Endothelial cell of umbilical vein (primary cell): ENCODE measurements around the gene AJAP1. TPM values are rescaled to one million over a fixed set of nuclear protein-coding genes. Genes with fewer than 3 reads are reported as not detected.

Source experiments
- BruUV-seq: library from RNA; stranded (reverse); fragments of 400-500 nt; replicated peaks from 2 replicates; lab custom pipeline; 2021; lab: Mats Ljungman, UMichigan
- CTCF ChIA-PET: fragments of 300-600, 350-600 bp; sonication (Branson Sonifier 250); formaldehyde crosslinking; loops from one replicate; lab custom pipeline; 2021; ENCODE audit warnings: antibody characterized with exemption, inconsistent platforms; lab: Charles Lee
- POLR2A ChIA-PET: fragments of 300-600, 350-600 bp; sonication (Branson Sonifier 250); formaldehyde crosslinking; loops from one replicate; lab custom pipeline; 2021; ENCODE audit warnings: antibody characterized with exemption, inconsistent platforms; lab: Charles Lee
- DNase-seq: peaks from one replicate; pipeline ENCODE4 v3.0.0-alpha.2; 2011; ENCODE audit warnings: low read depth, low spot score
- FAIRE-seq: peaks from 2 replicates; lab custom pipeline; 2011; peaks lifted over from hg19 to GRCh38; lab: Jason Lieb, UNC
- H2AFZ ChIP-seq: 2 replicates; pipeline ENCODE4 v1.6.0; 2012; ENCODE audit warnings: low read depth, low read length, control low read depth, inconsistent platforms
- H3K27ac ChIP-seq: 2 replicates; pipeline ENCODE4 v1.5.1; 2011; ENCODE audit warnings: low read depth, mild to moderate bottlenecking, control low read depth, low read length, moderate library complexity; ENCODE audit not compliant: insufficient read depth
- H3K27me3 ChIP-seq, 2 experiments: 2 replicates each; pipeline versions ENCODE4 v1.6.0 to v1.6.1; 2011; ENCODE audit warnings: low read length in 2 of 2, mixed read lengths in 1 of 2; ENCODE audit not compliant: control insufficient read depth in 2 of 2, insufficient read depth in 2 of 2
- H3K36me3 ChIP-seq, 2 experiments: 2 replicates in 1 of 2; 3 replicates in 1 of 2; pipeline ENCODE4 v1.5.1; 2011; ENCODE audit warnings: low read length in 2 of 2, mild to moderate bottlenecking in 1 of 2, moderate library complexity in 1 of 2; ENCODE audit not compliant: control insufficient read depth in 2 of 2, insufficient read depth in 2 of 2; ENCODE audit errors: extremely low read depth in 1 of 2
- H3K4me1 ChIP-seq: 3 replicates; pipeline ENCODE4 v1.5.1; 2011; ENCODE audit warnings: mild to moderate bottlenecking, low read length; ENCODE audit not compliant: control insufficient read depth, insufficient read depth; ENCODE audit errors: extremely low read depth
- H3K4me2 ChIP-seq: 2 replicates; pipeline ENCODE4 v1.6.1; 2011; ENCODE audit warnings: low read length, control low read depth, mixed read lengths; ENCODE audit not compliant: insufficient read depth
- H3K4me3 ChIP-seq, 3 experiments: fragments of 200-600 bp in 1 of 3; sonication (generic), shearing (Covaris generic) in 1 of 3; replicated peaks in 1 of 3; 2 replicates each; pipeline ENCODE4 v1.5.1; 2011 to 2016; ENCODE audit warnings: control low read depth in 3 of 3, low read length in 3 of 3, mild to moderate bottlenecking in 2 of 3, inconsistent platforms in 1 of 3, low read depth in 1 of 3, moderate library complexity in 1 of 3; ENCODE audit not compliant: insufficient read depth in 1 of 3
- H3K79me2 ChIP-seq: 2 replicates; pipeline ENCODE4 v1.6.0; 2012; ENCODE audit warnings: low read length, inconsistent platforms; ENCODE audit not compliant: control insufficient read depth, insufficient read depth
- H3K9ac ChIP-seq: replicated peaks from 2 replicates; pipeline ENCODE3; 2011; ENCODE audit warnings: low read length, control low read depth; ENCODE audit not compliant: insufficient read depth; ENCODE audit errors: extremely low read depth
- H3K9me1 ChIP-seq: replicated peaks from 3 replicates; pipeline ENCODE4 v1.6.0; 2011; ENCODE audit warnings: mild to moderate bottlenecking, low read length; ENCODE audit not compliant: control insufficient read depth, insufficient read depth; ENCODE audit errors: extremely low read depth
- H3K9me3 ChIP-seq: replicated peaks from 2 replicates; pipeline ENCODE4 v1.5.1; 2012; ENCODE audit warnings: low read length, inconsistent platforms; ENCODE audit not compliant: control insufficient read depth, insufficient read depth
- H4K20me1 ChIP-seq: replicated peaks from 2 replicates; pipeline ENCODE3; 2011; ENCODE audit warnings: mild to moderate bottlenecking, low read length; ENCODE audit not compliant: control insufficient read depth, insufficient read depth; ENCODE audit errors: extremely low read depth
- CTCF ChIP-seq, 2 donors: IDR thresholded peaks; 1 replicate in 1 of 2; 2 replicates in 1 of 2; pipeline ENCODE4 v1.5.1; 2011; ENCODE audit warnings: low read length in 2 of 2, mild to moderate bottlenecking in 2 of 2, moderate library complexity in 2 of 2, control low read depth in 1 of 2, inconsistent platforms in 1 of 2, low read depth in 1 of 2; ENCODE audit not compliant: insufficient read depth in 1 of 2; ENCODE audit errors: extremely low read depth in 1 of 2
- EZH2 ChIP-seq: IDR thresholded peaks from 2 replicates; pipeline ENCODE4 v1.6.1; 2012; ENCODE audit warnings: borderline replicate concordance, low read depth, mild to moderate bottlenecking, moderate library complexity, low read length, inconsistent platforms; ENCODE audit not compliant: severe bottlenecking
- FOS ChIP-seq: IDR thresholded peaks from 2 replicates; pipeline ENCODE4 v1.6.1; 2011; ENCODE audit warnings: mild to moderate bottlenecking, low read length, moderate library complexity, borderline replicate concordance; ENCODE audit not compliant: insufficient read depth
- GATA2 ChIP-seq: IDR thresholded peaks from 2 replicates; pipeline ENCODE4 v1.7.0; 2011; ENCODE audit warnings: low read depth, mild to moderate bottlenecking, moderate library complexity, mixed read lengths, low read length; ENCODE audit not compliant: insufficient read length, insufficient read depth
- JUN ChIP-seq: IDR thresholded peaks from 2 replicates; pipeline ENCODE4 v1.6.1; 2011; ENCODE audit warnings: borderline replicate concordance, low read depth; ENCODE audit not compliant: insufficient read length, insufficient read depth
- MAX ChIP-seq: IDR thresholded peaks from 2 replicates; pipeline ENCODE4 v1.6.1; 2011; ENCODE audit not compliant: insufficient read depth, insufficient read length
- MYC ChIP-seq: IDR thresholded peaks from one replicate; pipeline ENCODE4 v1.6.1; 2011; ENCODE audit warnings: mild to moderate bottlenecking, low read depth, low read length
- POLR2A ChIP-seq: IDR thresholded peaks from 2 replicates; pipeline ENCODE4 v1.6.1; 2012; ENCODE audit warnings: low read depth, mild to moderate bottlenecking, control low read depth, low read length
- POLR2AphosphoS5 ChIP-seq: IDR thresholded peaks from 2 replicates; pipeline ENCODE4 v1.6.1; 2012; ENCODE audit warnings: low read depth, mild to moderate bottlenecking, control low read depth, low read length, moderate library complexity; ENCODE audit not compliant: insufficient read depth
- dilution Hi-C: fragments of 300-500 bp; cut with MboI; formaldehyde crosslinking; loops from one replicate; pipeline ENCODE4 v1.15.0; 2019; ENCODE audit warnings: low sequenced_read_pairs; ENCODE audit not compliant: extremely low pct_ligation_motif_present
- intact Hi-C: fragments of 100-400 bp; cut with micrococcal nuclease; formaldehyde crosslinking; loops from one replicate; pipeline ENCODE4 v1.10.0; 2022
- polyA plus RNA-seq, 4 experiments: library from polyadenylated mRNA; depleted of rRNA in 3 of 4; stranded (reverse) in 3 of 4; unstranded in 1 of 4; fragments of >200 nt; gene quantifications; 2 replicates each; pipeline versions ENCODE4 v1.2.1 to v1.2.3, GENCODE V29; 2011 to 2012; ENCODE audit warnings: missing spikeins in 1 of 4
- total RNA-seq: library from RNA; stranded (reverse); gene quantifications from 2 replicates; pipeline ENCODE4 v1.2.3, GENCODE V29; 2021

The AJAP1 gene
- total and polyA plus RNA-seq, 2 donors (not counting 3 experiments of a cell fraction or from before 2014, with no cell fraction given) = not detected

- H2AFZ ChIP-seq = no peak overlapping the region
- H3K4me3 ChIP-seq = no peak overlapping the region
- H4K20me1 ChIP-seq = no peaks in the 10 kb centered on the region
- H3K9me1 ChIP-seq = no peaks in the 10 kb centered on the region
- H3K79me2 ChIP-seq = no peaks in the 10 kb centered on the region
- H3K9me3 ChIP-seq = no peaks in the 10 kb centered on the region
- FAIRE-seq (no peak), DNase-seq (no peak)
- intact Hi-C loops (no loop called here), dilution Hi-C loops (no loop called here)
- BruUV-seq = no TSS peak
- TF ChIP-seq GATA2 (no peak), CTCF (IDR thresholded peaks at IDR 0.05; ENCODE audit: extremely low read depth in 1 of 2, insufficient read depth in 1 of 2, low read depth in 1 of 2, low read length in 2 of 2) (no peak), JUN (no peak), EZH2 (no peak), FOS (no peak), POLR2A (no peak), MYC (no peak), MAX (no peak), POLR2AphosphoS5 (no peak)
- POLR2A ChIA-PET = no interaction called here
- H3K9ac ChIP-seq = no peak overlapping the region
- no peaks in the 10 kb centered on the region for H3K36me3 ChIP-seq
- CTCF ChIA-PET = no interaction called here
- no peak overlapping the region for H3K27ac ChIP-seq
- H3K4me1 ChIP-seq = no peaks in the 10 kb centered on the region
- H3K4me2 ChIP-seq = no peak overlapping the region
- H3K27me3 ChIP-seq = no peaks in the 10 kb centered on the region
Observed at GRCh38 chr1:4677608-4678007, 23.2 kb downstream of the AJAP1 start.
